ACC112 (cell line): ENCODE measurements around the gene INTS6.

ENCODE experiments used
- H2AFZ ChIP-seq: fragments of 200-600 bp; sonication (generic); one replicate; pipeline ENCODE4 v1.6.0; 2017; ENCODE audit warnings: antibody characterized with exemption, low read length; ENCODE audit not compliant: unreplicated experiment
- H3K27ac ChIP-seq: fragments of 200-600 bp; sonication (generic); 2 replicates; pipeline ENCODE4 v1.5.1; 2014; ENCODE audit warnings: low read depth, mild to moderate bottlenecking, antibody characterized with exemption, low read length, moderate library complexity
- H3K27me3 ChIP-seq: fragments of 200-600 bp; sonication (generic); 2 replicates; pipeline ENCODE4 v1.6.1; 2014; ENCODE audit warnings: mild to moderate bottlenecking, antibody characterized with exemption, low read length, moderate library complexity, mixed read lengths; ENCODE audit not compliant: insufficient read depth
- H3K36me3 ChIP-seq: fragments of 200-600 bp; sonication (generic); 2 replicates; pipeline ENCODE4 v1.6.1; 2016; ENCODE audit warnings: mild to moderate bottlenecking, antibody characterized with exemption, low read length, moderate library complexity, mixed read lengths; ENCODE audit not compliant: insufficient read depth
- H3K4me1 ChIP-seq: fragments of 200-600 bp; sonication (generic); one replicate; pipeline ENCODE4 v1.6.1; 2016; ENCODE audit warnings: low read length, mixed read lengths; ENCODE audit not compliant: insufficient read depth, unreplicated experiment, control insufficient read depth
- H3K4me3 ChIP-seq: fragments of 200-600 bp; sonication (generic); 2 replicates; pipeline ENCODE4 v1.5.1; 2014; ENCODE audit warnings: mild to moderate bottlenecking, low read depth, low read length
- H3K79me2 ChIP-seq: fragments of 200-600 bp; sonication (generic); one replicate; pipeline ENCODE4 v1.6.0; 2016; ENCODE audit warnings: low read length; ENCODE audit not compliant: control insufficient read depth, unreplicated experiment, insufficient read depth

INTS6 gene

GRCh38 chr13:51479199-51479523, 26.3 kb upstream of the INTS6 start:
- peak overlapping the region; percentile 59 for H3K27ac ChIP-seq
- 0 out of 2 replicates have a peak overlapping the region, but pooled peaks have one; percentile 0 for H3K4me3 ChIP-seq
- H3K27me3 ChIP-seq: no peaks in the 10 kb centered on the region
- H2AFZ ChIP-seq: peak overlapping the region; percentile 73
- no peaks in the 10 kb centered on the region for H3K79me2 ChIP-seq
- H3K36me3 ChIP-seq: no peaks in the 10 kb centered on the region
- H3K4me1 ChIP-seq: peaks cover 32% of the 10 kb centered on the region

- Histone ChIP-seq H2AFZ (no peak overlapping the region), H3K36me3 (no peaks in the 10 kb centered on the region), H3K4me3 (0 out of 2 replicates have a peak overlapping the region, but pooled peaks have one; percentile 0), H3K4me1 (peaks cover 32% of the 10 kb centered on the region), H3K27me3 (no peaks in the 10 kb centered on the region), H3K79me2 (no peaks in the 10 kb centered on the region), H3K27ac (no peak overlapping the region; the same call in 1 of the 2 replicates)
Observed at GRCh38 chr13:51478418-51479198, 25.8 kb upstream of the INTS6 start.

- H3K4me3 ChIP-seq: no peak overlapping the region
- no peaks in the 10 kb centered on the region for H3K79me2 ChIP-seq
Observed at GRCh38 chr13:51477653-51478324, 25.0 kb upstream of the INTS6 start.

GRCh38 chr13:51477149-51477548, 24.3 kb upstream of the INTS6 start:
- Histone ChIP-seq H3K79me2 (no peaks in the 10 kb centered on the region), H3K27me3 (no peaks in the 10 kb centered on the region), H3K27ac (no peak overlapping the region), H3K4me3 (no peak overlapping the region), H3K4me1 (peaks cover 32% of the 10 kb centered on the region), H2AFZ (no peak overlapping the region), H3K36me3 (no peaks in the 10 kb centered on the region)

More at GRCh38 chr13:51477653-51478324, 25.0 kb upstream of the INTS6 start:
- no peaks in the 10 kb centered on the region for H3K27me3 ChIP-seq
- no peak overlapping the region for H2AFZ ChIP-seq
- peaks cover 32% of the 10 kb centered on the region for H3K4me1 ChIP-seq
- H3K27ac ChIP-seq: no peak overlapping the region
- no peaks in the 10 kb centered on the region for H3K36me3 ChIP-seq

- no peaks in the 10 kb centered on the region for H3K27me3 ChIP-seq
- peaks cover 32% of the 10 kb centered on the region for H3K4me1 ChIP-seq
- no peak overlapping the region for H3K4me3 ChIP-seq
- no peaks in the 10 kb centered on the region for H3K36me3 ChIP-seq
- peak overlapping the region; percentile 88 for H2AFZ ChIP-seq
- no peaks in the 10 kb centered on the region for H3K79me2 ChIP-seq
- H3K27ac ChIP-seq: peak overlapping the region; percentile 59
Observed at GRCh38 chr13:51475727-51476501, 23.1 kb upstream of the INTS6 start.

GRCh38 chr13:51469790-51470189, 17.0 kb upstream of the INTS6 start:
- Histone ChIP-seq H2AFZ (no peak overlapping the region), H3K36me3 (no peaks in the 10 kb centered on the region), H3K27me3 (no peaks in the 10 kb centered on the region), H3K27ac (no peak overlapping the region), H3K4me3 (no peak overlapping the region), H3K79me2 (no peaks in the 10 kb centered on the region), H3K4me1 (no peaks in the 10 kb centered on the region)

- Histone ChIP-seq H2AFZ (no peak overlapping the region), H3K4me3 (no peak overlapping the region)
Observed at GRCh38 chr13:51467730-51468129, 14.9 kb upstream of the INTS6 start.

GRCh38 chr13:51465124-51465523, 12.3 kb upstream of the INTS6 start:
- H3K27ac ChIP-seq: no peak overlapping the region

More at GRCh38 chr13:51467730-51468129, 14.9 kb upstream of the INTS6 start:
- Histone ChIP-seq H3K36me3 (no peaks in the 10 kb centered on the region), H3K27ac (no peak overlapping the region), H3K27me3 (no peaks in the 10 kb centered on the region), H3K79me2 (no peaks in the 10 kb centered on the region), H3K4me1 (no peaks in the 10 kb centered on the region)

GRCh38 chr13:51457086-51457815, 4.4 kb upstream of the INTS6 start:
- no peak overlapping the region for H2AFZ ChIP-seq

More at GRCh38 chr13:51465124-51465523, 12.3 kb upstream of the INTS6 start:
- Histone ChIP-seq H2AFZ (no peak overlapping the region), H3K36me3 (no peaks in the 10 kb centered on the region), H3K4me3 (no peak overlapping the region), H3K27me3 (no peaks in the 10 kb centered on the region), H3K79me2 (no peaks in the 10 kb centered on the region), H3K4me1 (no peaks in the 10 kb centered on the region)

GRCh38 chr13:51456510-51456909, 3.7 kb upstream of the INTS6 start:
- peaks cover 17% of the 10 kb centered on the region; the same call in 1 of the 2 replicates for H3K36me3 ChIP-seq

More at GRCh38 chr13:51457086-51457815, 4.4 kb upstream of the INTS6 start:
- Histone ChIP-seq H3K79me2 (peaks cover 20% of the 10 kb centered on the region), H3K36me3 (peaks cover 17% of the 10 kb centered on the region; the same call in 1 of the 2 replicates), H3K27me3 (no peaks in the 10 kb centered on the region), H3K27ac (no peak overlapping the region), H3K4me3 (no peak overlapping the region), H3K4me1 (no peaks in the 10 kb centered on the region)

More at GRCh38 chr13:51456510-51456909, 3.7 kb upstream of the INTS6 start:
- Histone ChIP-seq H2AFZ (no peak overlapping the region), H3K79me2 (peaks cover 22% of the 10 kb centered on the region), H3K4me3 (no peak overlapping the region), H3K27ac (no peak overlapping the region), H3K4me1 (no peaks in the 10 kb centered on the region), H3K27me3 (no peaks in the 10 kb centered on the region)
